ENCODE measurements around the gene TBC1D8. TPM values are rescaled to one million over a fixed set of nuclear protein-coding genes. Genes with fewer than 3 reads are reported as not detected.
A peak's percentile ranks its signal among the peaks of the same experiment; 100 is the strongest.

TBC1D8 gene
- polyA plus RNA-seq, 1 donor, result 17.3 TPM

GRCh38 chr2:101123795-101124471 lies 27.2 kb downstream of the TBC1D8 start:
- peak; percentile 25 to 64 for DNase-seq
- Histone ChIP-seq H3K27me3 (ENCODE audit: control insufficient read depth, insufficient read depth, low read length) (no peaks in the 10 kb centered on the region), H3K9me3 (ENCODE audit: control insufficient read depth, low read depth, low read length) (no peaks in the 10 kb centered on the region), H3K4me1 (ENCODE audit: control insufficient read depth, insufficient read depth, low read length) (peaks cover 17% of the 10 kb centered on the region), H3K27ac (ENCODE audit: low read length) (peak overlapping the region; percentile 55), H3K36me3 (ENCODE audit: control insufficient read depth, insufficient read depth, low read length) (no peaks in the 10 kb centered on the region), H3K4me3 (ENCODE audit: low read length) (no peak overlapping the region)
- WGBS (ENCODE audit: insufficient coverage, low lambda C conversion rate), result no CpG with 5 or more reads among the region's 5 CpGs

GRCh38 chr2:101121174-101121573 lies 30.0 kb downstream of the TBC1D8 start:
- H3K27me3 ChIP-seq (ENCODE audit: control insufficient read depth, insufficient read depth, low read length), result no peaks in the 10 kb centered on the region
- no peak overlapping the region for H3K4me3 ChIP-seq (ENCODE audit: low read length)
- no peaks in the 10 kb centered on the region for H3K36me3 ChIP-seq (ENCODE audit: control insufficient read depth, insufficient read depth, low read length)
- peak overlapping the region; percentile 58 for H3K27ac ChIP-seq (ENCODE audit: low read length)
- peaks cover 17% of the 10 kb centered on the region for H3K4me1 ChIP-seq (ENCODE audit: control insufficient read depth, insufficient read depth, low read length)
- H3K9me3 ChIP-seq (ENCODE audit: control insufficient read depth, low read depth, low read length), result no peaks in the 10 kb centered on the region
- peak in 1 of 2 donors; percentile 53 for DNase-seq
- WGBS (ENCODE audit: insufficient coverage, low lambda C conversion rate), result no CpG with 5 or more reads among the region's 7 CpGs

- 71% methylated on average over 1 of the region's 11 CpGs for WGBS (ENCODE audit: insufficient coverage, low lambda C conversion rate)
- Histone ChIP-seq H3K4me1 (ENCODE audit: control insufficient read depth, insufficient read depth, low read length) (peaks cover 17% of the 10 kb centered on the region), H3K4me3 (ENCODE audit: low read length) (no peak overlapping the region), H3K27ac (ENCODE audit: low read length) (peak overlapping the region; percentile 58), H3K9me3 (ENCODE audit: control insufficient read depth, low read depth, low read length) (no peaks in the 10 kb centered on the region), H3K36me3 (ENCODE audit: control insufficient read depth, insufficient read depth, low read length) (no peaks in the 10 kb centered on the region), H3K27me3 (ENCODE audit: control insufficient read depth, insufficient read depth, low read length) (no peaks in the 10 kb centered on the region)
- peak; percentile 85 to 87 for DNase-seq
Observed at GRCh38 chr2:101120124-101120996, 30.8 kb downstream of the TBC1D8 start.

GRCh38 chr2:101119431-101119830 lies 31.8 kb downstream of the TBC1D8 start:
- Histone ChIP-seq H3K4me1 (ENCODE audit: control insufficient read depth, insufficient read depth, low read length) (peaks cover 10% of the 10 kb centered on the region), H3K36me3 (ENCODE audit: control insufficient read depth, insufficient read depth, low read length) (no peaks in the 10 kb centered on the region), H3K4me3 (ENCODE audit: low read length) (no peak overlapping the region), H3K27me3 (ENCODE audit: control insufficient read depth, insufficient read depth, low read length) (no peaks in the 10 kb centered on the region), H3K9me3 (ENCODE audit: control insufficient read depth, low read depth, low read length) (no peaks in the 10 kb centered on the region), H3K27ac (ENCODE audit: low read length) (no peak overlapping the region)
- no CpG with 5 or more reads among the region's 2 CpGs for WGBS (ENCODE audit: insufficient coverage, low lambda C conversion rate)
- no peak for DNase-seq

- Histone ChIP-seq H3K9me3 (ENCODE audit: control insufficient read depth, low read depth, low read length) (no peaks in the 10 kb centered on the region), H3K4me1 (ENCODE audit: control insufficient read depth, insufficient read depth, low read length) (peaks cover 5% of the 10 kb centered on the region), H3K27ac (ENCODE audit: low read length) (no peak overlapping the region), H3K36me3 (ENCODE audit: control insufficient read depth, insufficient read depth, low read length) (no peaks in the 10 kb centered on the region), H3K27me3 (ENCODE audit: control insufficient read depth, insufficient read depth, low read length) (no peaks in the 10 kb centered on the region), H3K4me3 (ENCODE audit: low read length) (no peak overlapping the region)
- no peak for DNase-seq
- 71% methylated on average over 2 of the region's 9 CpGs for WGBS (ENCODE audit: insufficient coverage, low lambda C conversion rate)
Observed at GRCh38 chr2:101116841-101117552, 34.2 kb downstream of the TBC1D8 start.

- Histone ChIP-seq H3K27me3 (ENCODE audit: control insufficient read depth, insufficient read depth, low read length) (no peaks in the 10 kb centered on the region), H3K4me3 (ENCODE audit: low read length) (no peak overlapping the region), H3K9me3 (ENCODE audit: control insufficient read depth, low read depth, low read length) (no peaks in the 10 kb centered on the region), H3K36me3 (ENCODE audit: control insufficient read depth, insufficient read depth, low read length) (no peaks in the 10 kb centered on the region), H3K4me1 (ENCODE audit: control insufficient read depth, insufficient read depth, low read length) (peaks cover 5% of the 10 kb centered on the region), H3K27ac (ENCODE audit: low read length) (no peak overlapping the region)
- DNase-seq, result no peak
- no CpG with 5 or more reads among the region's 4 CpGs for WGBS (ENCODE audit: insufficient coverage, low lambda C conversion rate)
Observed at GRCh38 chr2:101116348-101116747, 34.8 kb downstream of the TBC1D8 start.

- no peak overlapping the region for H3K4me3 ChIP-seq (ENCODE audit: low read length)
- no peak for DNase-seq
- no peaks in the 10 kb centered on the region for H3K27me3 ChIP-seq (ENCODE audit: control insufficient read depth, insufficient read depth, low read length)
- H3K27ac ChIP-seq (ENCODE audit: low read length), result no peak overlapping the region
- WGBS (ENCODE audit: insufficient coverage, low lambda C conversion rate), result 100% methylated on average over 1 of the region's 4 CpGs
- no peaks in the 10 kb centered on the region for H3K9me3 ChIP-seq (ENCODE audit: control insufficient read depth, low read depth, low read length)
- peaks cover 5% of the 10 kb centered on the region for H3K4me1 ChIP-seq (ENCODE audit: control insufficient read depth, insufficient read depth, low read length)
- H3K36me3 ChIP-seq (ENCODE audit: control insufficient read depth, insufficient read depth, low read length), result no peaks in the 10 kb centered on the region
Observed at GRCh38 chr2:101115664-101116063, 35.5 kb downstream of the TBC1D8 start.

GRCh38 chr2:101114815-101115214 lies 36.4 kb downstream of the TBC1D8 start:
- Histone ChIP-seq H3K27me3 (ENCODE audit: control insufficient read depth, insufficient read depth, low read length) (no peaks in the 10 kb centered on the region), H3K36me3 (ENCODE audit: control insufficient read depth, insufficient read depth, low read length) (no peaks in the 10 kb centered on the region), H3K4me3 (ENCODE audit: low read length) (no peak overlapping the region), H3K4me1 (ENCODE audit: control insufficient read depth, insufficient read depth, low read length) (peaks cover 9% of the 10 kb centered on the region), H3K27ac (ENCODE audit: low read length) (no peak overlapping the region), H3K9me3 (ENCODE audit: control insufficient read depth, low read depth, low read length) (no peaks in the 10 kb centered on the region)
- no peak for DNase-seq
- WGBS (ENCODE audit: insufficient coverage, low lambda C conversion rate), result 60% methylated on average over 1 of the region's 6 CpGs

- H3K27me3 ChIP-seq (ENCODE audit: control insufficient read depth, insufficient read depth, low read length), result no peaks in the 10 kb centered on the region
- H3K9me3 ChIP-seq (ENCODE audit: control insufficient read depth, low read depth, low read length), result no peaks in the 10 kb centered on the region
- peaks cover 13% of the 10 kb centered on the region for H3K4me1 ChIP-seq (ENCODE audit: control insufficient read depth, insufficient read depth, low read length)
- H3K36me3 ChIP-seq (ENCODE audit: control insufficient read depth, insufficient read depth, low read length), result no peaks in the 10 kb centered on the region
- H3K27ac ChIP-seq (ENCODE audit: low read length), result no peak overlapping the region
- 65% methylated on average over 2 of the region's 5 CpGs for WGBS (ENCODE audit: insufficient coverage, low lambda C conversion rate)
- H3K4me3 ChIP-seq (ENCODE audit: low read length), result no peak overlapping the region
- DNase-seq, result no peak
Observed at GRCh38 chr2:101114268-101114783, 36.9 kb downstream of the TBC1D8 start.
